HG02678 (cell line): ENCODE data around the gene TNC.

Source experiments
- ATAC-seq: cut with Tn5 transposase; IDR thresholded peaks from one replicate; pipeline ENCODE4 v1.9.1; 2021; ENCODE audit warnings: mild to moderate bottlenecking, moderate library complexity; ENCODE audit not compliant: unreplicated experiment

Gene TNC

DNA sequence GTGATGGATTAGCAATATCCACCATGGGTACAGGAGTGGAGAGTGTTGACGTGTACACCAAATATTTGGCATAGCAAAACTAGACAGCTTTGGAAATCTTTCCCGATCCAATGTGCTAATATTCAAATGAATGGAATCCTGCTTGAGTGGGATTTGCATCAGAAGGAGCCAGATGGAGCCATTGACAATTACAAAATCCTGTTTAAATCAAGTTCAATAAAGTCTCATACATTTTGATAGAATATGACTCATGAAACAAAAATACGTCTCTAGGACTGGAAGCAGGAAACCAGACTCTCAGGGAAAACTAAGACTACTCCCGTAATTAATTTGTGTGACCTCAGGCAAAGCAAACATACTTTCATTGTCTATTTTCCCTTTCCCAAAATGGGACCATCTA, 13.0 kb downstream of the TNC start:
- ATAC-seq = no peak

DNA sequence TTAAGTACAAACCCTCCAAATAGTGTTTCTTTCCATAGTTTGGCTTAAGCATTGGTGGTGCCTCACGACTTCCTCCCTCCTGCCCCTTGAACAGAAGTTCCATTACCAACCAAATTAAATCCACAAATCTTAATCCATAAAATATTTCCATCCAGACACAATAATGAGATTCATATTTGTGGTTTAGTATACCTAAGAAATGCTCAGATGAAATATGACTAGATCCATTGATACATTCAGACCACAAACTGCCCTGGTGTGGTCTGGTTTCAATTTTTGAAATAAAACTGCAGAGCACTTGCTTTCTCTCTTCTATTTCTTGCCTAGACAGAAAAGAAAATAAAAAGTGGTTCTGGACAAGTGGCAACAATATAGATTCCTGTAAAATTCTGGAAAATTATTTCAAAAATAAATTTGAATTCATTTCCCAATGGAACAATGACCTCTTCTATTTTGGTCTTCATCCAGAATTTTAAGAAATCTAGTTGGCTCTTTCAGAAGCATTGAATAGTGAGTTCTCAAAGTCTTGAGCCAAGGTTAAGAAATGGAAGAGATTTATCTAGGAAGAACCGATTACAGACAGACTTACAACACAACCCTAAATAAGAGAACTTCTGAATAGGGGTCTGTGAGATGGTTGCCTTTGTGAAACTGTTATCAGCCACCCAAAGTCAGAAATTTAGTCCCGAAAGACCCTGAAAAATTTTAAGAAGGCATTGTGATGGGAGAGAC, 14.0 kb downstream of the TNC start:
- no peak for ATAC-seq

DNA sequence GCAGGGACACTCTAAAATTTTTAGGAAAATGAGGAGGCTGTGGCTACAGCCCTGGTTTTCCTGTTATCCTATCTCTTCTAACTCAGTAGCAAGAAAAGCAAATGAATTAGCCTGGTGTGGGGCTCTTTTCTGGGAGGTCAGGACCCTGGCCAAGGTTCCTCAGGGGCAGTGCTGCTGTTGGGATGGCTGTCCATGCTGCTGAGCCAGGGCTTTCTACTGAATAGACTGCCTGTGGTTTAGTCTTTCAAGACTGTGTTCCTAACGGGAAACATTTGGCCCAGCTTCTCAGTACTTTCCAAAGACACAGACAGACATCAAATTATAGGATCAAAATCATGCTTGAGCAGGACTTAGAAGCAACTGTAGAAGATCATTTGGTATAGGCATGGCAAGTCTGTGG, 18.1 kb downstream of the TNC start:
- ATAC-seq = no peak

DNA sequence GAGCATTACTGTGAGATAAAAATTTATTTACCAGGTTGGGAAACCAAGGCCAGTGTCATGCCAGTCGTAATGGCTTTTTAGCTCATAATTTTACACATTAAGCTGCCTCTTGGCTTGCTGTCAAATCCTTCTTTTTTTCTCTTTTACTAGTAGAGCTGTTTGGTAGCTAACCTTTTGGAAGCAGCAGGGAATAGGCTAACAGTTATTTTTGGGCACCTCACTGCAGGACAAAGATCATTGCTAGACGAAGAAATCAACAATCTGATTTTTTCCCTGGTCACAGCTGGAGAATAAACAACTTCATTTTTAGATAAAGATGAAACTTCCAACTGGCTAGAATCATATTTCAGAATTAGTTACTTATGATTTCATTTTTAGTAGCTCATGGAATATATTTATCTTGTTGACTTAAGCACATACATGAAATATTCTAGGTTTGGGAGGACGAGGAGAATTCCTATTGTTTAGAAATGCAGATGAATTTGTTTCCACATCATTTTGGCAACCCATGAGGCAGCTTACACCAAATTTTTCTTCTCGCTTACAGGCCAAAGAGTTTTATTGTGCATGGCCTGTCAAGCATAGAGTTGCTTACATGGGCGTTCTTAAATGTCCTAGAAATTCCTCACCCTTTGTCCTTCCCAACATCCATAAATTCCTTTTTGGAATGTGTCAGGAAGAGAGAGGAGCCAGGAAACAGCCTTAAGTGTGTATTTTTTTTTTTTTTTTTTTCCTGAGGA, 19.6 kb downstream of the TNC start:
- no peak for ATAC-seq

DNA sequence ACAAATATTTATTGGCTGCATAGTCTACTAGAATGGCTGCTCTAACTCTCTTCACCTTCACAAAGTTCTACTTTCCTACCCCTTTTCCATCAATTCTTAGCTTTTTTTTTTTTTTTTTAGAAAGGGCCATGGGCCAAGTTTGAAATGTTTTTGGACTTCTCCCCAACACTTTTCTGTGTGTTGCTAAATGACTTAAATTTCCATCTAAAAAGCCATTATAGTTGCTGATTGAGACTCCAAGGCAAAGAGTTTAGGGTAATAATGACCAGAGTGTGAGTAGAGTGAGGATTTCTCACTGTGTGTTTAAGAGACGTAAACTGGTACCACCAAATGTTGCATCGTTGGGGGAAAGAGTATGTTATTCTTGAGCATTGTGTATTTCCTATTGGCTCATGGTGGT, 24.4 kb downstream of the TNC start:
- no peak for ATAC-seq

DNA sequence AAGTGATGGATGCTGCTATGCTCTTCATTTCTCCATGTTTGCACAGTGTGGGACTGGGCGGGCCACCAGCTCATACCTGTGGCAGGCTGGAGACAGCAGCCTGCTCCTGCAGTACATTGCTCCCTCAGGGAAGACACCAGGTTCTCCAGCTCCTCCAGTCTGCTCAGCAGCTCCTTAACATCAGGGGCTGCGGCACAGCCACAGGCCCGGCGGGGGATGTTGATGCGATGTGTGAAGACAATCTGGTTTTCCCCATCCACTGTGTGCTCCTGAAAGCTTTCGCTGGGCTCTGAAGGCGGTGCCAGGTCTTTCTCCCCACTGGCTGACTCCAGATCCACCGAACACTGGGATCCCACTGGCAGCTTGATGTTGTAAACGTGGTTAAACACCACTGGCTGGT, 27.5 kb downstream of the TNC start:
- no peak for ATAC-seq

DNA sequence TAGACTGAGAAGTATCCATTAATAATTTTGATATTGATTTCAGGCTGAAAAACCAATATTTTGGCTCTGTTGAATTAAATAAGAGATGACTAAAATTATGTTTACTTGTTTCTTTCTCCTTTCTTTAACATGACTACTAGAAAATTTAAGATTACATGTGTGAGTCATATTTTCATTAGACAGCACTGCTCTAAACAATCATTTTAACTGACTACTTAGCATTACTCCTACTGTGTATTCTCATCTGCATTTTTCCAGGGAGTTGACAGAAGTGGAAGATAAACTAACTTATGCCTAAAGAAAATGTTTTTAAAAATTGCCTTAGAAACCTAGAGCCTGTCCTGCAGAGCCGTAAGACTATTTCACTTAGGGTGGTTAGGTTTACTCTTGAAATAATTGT, 29.1 kb downstream of the TNC start:
- no peak for ATAC-seq

DNA sequence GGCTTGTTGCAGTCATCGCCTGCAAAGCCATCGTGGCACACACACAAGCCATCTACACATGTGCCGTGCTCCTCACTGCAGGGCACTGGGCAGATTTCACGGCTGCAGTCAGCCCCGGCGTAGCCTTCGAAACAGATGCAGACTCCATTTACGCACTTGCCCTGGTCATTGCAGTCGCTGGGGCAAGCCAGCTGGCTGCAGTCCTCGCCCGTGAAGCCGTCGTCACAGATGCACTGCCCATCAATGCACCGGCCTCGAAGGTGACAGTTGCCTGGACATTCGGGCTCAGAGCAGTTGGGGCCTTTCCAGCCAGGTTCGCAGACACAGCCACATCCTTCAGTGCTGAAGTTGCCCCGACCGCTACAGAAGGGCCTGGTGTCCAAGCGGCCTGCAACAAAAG, 31.1 kb downstream of the TNC start:
- ATAC-seq = no peak

DNA sequence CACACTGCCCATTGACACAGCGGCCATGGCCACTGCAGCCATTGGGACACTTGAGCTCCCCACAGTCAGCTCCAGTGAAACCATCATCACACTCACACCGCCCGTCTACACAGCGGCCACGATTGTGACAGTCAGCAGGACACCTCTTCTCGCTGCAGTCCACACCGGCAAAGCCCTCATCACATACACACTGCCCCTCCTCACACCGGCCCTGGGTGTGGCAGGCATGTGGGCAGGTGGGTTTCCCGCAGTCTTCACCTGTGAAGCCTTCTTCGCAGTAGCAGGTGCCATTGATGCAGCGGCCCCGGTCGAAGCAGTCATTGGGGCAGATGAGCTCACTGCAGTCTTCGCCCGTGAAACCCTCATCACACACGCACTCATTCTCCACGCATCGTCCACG, 31.5 kb downstream of the TNC start:
- no peak for ATAC-seq

DNA sequence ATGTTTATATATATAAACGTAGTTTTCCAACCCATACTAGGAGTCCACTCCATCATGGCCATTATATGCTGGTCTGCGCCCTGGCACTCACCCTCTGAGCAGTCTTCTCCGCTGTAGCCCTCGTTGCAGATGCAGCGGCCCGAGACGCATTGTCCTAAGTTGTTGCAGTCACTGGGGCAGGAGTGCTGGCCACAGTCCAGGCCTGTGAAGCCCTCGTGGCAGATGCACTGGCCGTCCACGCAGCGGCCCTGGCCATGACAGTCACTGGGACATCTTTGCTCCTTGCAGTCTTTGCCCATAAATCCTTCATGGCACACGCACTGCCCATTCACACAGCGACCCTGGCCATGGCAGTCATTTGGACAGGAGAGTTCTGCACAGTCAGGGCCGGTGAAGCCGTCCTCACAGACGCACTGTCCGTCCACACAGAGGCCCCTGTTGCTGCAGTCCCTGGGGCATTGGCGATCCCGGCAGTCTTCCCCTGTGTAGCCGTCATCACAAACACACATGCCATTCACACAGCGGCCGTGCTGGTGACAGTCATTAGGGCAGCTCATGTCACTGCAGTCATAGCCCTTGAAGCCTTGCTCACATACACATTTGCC, 32.1 kb downstream of the TNC start:
- ATAC-seq = no peak

DNA sequence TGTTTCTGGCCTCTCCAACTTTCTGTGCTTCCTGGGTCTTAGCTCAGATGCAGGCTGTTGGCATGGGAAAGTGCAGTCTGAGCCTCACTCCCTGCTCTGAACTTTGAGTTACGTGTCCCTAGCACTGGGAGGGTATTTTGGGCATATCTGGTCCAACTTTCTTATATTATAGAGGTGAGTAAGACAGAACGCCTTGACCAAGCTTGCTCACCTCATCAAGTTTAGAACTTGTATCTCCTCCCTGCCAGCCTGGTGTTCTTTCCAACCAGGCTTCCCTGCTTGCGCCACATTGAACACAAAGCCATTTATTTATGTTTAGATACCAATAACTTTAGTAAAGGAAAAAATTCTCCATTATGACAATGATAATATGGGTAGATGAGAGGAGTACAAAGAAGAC, 33.2 kb downstream of the TNC start:
- no peak for ATAC-seq

DNA sequence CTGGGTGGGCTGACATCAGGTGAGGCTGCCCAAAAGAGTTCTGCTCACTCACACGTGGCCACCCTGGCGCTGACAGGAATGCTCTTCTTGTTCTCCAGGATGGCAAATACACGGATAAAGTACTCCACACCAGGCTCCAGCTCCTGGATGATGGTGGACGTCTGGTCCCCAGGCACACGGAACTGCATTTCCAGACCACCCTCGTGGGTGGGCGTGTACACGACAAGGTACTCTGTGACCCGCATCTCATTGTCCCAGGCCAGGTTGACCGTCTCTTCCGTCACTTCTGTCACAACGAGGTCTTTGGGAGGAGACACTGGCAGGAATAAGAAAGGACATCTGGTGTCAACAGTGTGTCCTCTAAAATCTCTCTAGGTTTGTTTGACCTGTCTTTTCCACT, 33.8 kb downstream of the TNC start:
- no peak for ATAC-seq

DNA sequence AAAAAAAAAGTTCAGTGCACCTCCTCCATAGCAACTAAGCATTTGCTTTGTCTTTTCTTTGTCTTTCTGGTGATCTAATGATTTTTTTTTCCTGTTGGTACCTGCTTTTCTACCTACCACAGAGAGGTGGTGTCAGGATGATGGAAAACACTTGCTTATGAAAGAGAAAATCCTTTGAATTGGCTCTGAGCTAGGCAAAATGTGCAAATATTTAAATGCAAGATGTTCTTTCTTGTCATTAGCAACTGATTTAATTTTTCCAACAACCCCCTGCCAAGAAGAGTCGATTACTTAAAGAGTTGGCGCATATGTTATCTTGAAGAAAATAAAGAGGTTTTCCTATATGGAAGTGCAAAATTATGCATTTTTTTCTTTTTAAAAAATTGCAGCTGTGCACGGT, 37.7 kb downstream of the TNC start:
- ATAC-seq = no peak

DNA sequence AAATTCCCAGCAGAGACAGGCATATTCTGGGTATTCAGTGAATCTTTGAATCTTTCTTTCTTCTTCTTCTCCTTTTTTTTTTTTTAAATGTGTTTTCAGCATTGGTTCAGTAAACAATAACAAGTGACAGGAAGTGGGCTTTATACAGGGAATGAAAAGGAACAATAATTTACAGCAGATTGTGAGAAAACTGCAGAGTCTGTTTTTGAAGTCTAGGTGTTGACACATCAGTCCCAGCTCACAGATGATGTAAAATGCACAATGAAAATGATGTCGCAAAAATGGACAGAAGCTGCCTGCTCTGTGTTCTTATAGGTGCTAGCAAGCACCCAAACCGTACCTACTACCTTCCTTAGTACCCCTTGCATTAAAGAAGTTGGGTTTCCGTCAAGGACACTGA, 38.8 kb downstream of the TNC start:
- no peak for ATAC-seq

DNA sequence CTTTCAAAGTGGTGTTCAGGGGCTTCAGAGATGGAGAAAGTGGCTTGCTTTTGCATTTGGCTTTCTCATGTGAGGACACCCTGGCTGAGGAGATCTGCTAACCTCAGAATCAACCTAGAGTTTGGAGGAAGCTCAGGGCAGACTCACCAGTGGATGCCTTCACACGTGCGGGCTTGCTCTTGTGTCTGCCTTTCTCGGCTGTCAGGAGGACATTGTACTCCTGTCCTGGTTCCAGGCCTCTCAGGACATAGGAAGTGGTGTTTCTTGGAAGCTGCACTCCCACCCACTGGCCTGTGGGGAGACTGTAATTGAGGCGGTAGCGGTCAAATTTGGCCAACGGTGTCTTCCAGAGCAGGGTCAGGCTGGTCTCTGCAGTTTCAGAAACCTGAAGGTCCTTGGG, 44.5 kb downstream of the TNC start:
- no peak for ATAC-seq

DNA sequence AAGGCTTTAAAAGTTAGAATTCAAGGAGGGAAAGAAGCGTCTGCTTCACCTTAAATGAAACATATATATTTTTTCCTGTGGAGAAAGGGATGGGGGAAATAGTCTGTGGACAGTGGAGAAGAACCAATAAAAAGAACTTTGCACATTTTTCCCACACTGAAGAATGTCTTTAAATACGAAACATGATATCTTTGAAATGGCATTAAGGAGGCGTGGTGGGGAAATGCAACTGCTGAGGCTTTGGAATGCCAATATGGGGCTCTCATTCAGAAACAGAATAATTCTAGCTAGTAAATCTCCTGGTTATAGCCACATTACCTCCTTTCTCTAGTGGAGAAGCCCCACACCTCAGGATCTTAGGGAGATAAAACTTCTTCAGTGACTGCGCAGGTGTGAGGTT, 46.8 kb downstream of the TNC start:
- no peak for ATAC-seq

DNA sequence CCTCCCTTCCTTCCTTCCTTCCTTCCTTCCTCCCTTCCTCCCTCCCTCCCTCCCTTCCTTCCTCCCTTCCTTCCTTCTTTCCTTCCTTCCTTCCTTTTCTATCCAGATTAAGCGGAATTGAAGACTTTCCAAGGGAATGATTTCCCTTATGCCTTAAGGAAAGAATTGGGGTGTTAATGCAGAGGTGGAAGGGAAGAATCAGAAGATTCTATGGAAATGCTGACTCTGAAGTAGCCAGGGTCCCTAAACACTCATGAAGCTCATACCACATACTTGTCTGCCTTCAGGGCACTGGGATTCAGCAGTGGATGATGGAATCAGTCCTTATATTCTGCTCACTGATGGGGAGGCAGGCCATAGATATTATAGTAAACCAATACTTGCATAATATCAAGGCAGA, 48.2 kb downstream of the TNC start:
- ATAC-seq = no peak

DNA sequence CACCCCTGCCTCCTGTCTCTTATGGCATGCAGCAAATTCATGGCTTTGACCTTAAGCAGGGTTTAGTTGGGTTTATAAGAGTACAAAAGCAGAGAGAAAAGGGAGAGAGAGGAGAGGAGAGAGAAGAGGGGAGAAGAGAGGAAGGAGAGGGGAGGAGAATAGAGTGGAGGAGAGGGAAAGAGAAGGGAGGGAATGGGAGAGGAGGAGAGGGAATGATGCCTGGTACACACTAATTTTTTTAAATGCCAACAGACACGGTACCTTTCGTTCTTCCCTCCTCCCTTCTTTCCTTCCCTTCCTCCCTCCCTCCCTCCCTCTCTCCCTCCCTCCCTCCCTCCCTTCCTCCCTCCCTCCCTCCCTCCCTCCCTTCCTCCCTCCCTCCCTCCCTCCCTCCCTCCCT, 48.7 kb downstream of the TNC start:
- ATAC-seq = no peak

DNA sequence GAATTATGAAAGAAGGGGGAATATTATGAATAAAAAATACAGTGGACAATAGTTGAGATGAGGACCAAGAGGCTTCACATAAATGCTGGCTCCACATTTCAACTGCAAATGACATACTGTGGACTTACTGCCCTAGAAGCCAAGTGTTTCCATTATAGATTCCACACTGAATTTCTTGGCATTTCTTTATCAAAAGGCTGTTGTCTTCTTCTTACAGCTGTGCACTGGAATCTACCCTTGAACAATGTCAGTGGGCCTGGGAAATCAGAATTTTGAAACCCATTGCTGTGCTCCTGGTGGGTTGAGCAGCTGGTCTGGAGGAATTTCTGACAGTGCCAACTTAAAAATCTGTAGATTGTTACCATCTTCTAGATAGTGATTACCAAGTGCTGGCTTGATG, 49.9 kb downstream of the TNC start:
- no peak for ATAC-seq

DNA sequence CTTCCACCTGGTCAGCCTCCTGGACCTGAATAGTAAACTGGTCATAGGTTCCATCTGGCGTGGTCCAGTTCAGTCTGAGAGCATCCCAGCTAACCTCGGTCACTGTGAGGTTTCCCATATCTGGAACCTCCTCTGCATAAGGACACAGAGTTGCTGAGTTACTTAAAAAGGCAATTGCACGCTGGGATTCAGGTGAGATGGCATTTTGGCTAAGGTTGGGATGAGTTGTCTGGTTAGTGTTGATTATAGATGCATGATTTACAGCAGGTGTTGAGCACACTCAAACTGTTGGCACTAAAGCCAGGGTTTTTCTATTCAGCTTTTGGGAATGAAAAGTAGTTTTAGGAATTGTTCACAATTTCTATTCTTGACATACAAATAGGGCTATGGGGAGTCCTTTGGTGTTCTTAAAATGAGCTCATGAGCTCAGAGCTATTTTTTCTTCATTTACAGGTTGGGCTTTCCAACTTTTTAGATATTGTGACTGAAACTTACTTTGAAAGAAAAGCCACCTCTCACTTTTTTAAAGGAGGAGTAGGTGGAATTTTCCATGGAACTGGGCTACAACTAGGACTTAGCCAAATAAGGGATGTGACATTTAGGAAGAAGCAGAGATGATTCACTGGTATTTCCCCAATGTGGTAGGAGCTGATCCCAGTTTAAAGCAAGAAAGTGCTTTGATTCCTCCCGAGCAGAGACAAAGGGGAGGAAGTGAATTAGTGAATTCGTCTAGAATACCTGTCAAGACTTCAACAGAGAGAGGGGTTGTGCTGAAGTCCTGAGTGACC, 54.7 kb downstream of the TNC start:
- no peak for ATAC-seq

DNA sequence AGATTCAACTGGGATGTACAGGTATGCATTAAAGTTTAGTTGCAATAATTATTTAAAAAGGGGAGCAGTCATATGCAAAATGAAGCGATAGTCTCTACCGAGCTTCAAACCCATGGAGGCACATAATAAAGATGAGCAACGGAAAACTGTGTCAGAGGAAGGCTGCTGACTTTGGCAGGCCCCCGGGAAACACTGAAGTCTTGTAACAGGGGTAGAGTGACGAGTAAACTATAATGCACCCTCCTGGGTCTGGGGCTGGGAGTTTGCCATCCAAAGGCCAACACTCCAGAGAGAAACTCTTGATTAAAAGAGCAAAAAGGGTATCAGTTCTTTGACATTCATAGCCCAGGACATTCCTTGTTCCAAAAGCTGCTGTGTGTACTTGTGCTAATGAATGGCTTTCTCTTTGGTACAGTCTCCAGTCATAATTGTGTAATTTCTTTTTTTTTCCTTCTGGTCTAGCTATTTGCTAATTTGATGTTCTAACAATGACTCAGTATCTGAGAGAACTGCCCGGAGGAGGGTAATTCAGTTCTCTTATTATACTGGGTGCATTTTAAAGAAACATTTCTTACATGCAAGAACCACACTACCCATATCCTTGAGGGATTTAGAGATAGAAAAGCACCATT, 59.2 kb downstream of the TNC start:
- no peak for ATAC-seq
